HG02678 (cell line): ENCODE measurements around the gene VWA5A.

ENCODE experiments used
- ATAC-seq: cut with Tn5 transposase; IDR thresholded peaks from one replicate; pipeline ENCODE4 v1.9.1; 2021; ENCODE audit warnings: mild to moderate bottlenecking, moderate library complexity; ENCODE audit not compliant: unreplicated experiment

The VWA5A gene, protein sequence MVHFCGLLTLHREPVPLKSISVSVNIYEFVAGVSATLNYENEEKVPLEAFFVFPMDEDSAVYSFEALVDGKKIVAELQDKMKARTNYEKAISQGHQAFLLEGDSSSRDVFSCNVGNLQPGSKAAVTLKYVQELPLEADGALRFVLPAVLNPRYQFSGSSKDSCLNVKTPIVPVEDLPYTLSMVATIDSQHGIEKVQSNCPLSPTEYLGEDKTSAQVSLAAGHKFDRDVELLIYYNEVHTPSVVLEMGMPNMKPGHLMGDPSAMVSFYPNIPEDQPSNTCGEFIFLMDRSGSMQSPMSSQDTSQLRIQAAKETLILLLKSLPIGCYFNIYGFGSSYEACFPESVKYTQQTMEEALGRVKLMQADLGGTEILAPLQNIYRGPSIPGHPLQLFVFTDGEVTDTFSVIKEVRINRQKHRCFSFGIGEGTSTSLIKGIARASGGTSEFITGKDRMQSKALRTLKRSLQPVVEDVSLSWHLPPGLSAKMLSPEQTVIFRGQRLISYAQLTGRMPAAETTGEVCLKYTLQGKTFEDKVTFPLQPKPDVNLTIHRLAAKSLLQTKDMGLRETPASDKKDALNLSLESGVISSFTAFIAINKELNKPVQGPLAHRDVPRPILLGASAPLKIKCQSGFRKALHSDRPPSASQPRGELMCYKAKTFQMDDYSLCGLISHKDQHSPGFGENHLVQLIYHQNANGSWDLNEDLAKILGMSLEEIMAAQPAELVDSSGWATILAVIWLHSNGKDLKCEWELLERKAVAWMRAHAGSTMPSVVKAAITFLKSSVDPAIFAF

DNA sequence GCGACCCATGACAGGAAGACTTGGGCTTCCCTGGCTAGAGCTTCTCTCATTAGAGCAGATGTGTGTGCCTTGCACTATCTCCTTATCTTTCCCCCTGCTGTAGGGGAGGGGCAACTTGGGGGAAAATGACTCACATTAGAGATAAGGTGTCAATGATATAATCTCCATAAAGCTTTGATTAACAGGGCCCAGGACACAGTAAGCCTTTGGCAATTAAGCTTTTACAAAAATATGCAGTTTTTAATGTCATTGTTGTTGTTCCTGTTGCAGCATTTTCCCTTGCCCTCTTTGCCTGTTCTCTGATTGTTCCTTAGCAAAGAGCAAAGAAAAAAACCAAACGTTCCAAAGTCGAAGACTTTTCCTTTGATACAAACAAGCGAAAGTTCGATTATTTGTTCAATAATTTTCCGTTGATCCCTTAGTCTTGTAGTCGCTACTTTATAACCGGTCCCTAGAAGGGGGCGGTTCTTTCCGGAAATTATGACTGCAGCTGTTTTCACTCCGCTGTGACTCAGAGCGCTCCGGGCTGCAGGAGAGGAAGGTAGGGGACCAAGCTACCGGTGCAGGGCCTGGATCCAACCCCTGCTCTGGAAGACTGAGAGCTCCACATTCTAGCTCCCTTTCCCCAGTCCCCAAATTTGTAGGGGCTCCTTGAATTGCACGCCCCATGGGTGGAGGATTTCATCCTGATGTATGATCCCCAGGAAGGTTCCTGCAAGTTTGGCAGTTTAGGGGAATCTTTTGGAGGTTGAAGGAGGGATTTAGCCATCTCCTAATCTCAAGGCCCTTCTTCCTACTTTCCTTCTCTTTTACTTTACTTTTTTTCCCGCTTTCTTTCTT is at the start of gene VWA5A:
VWA5A (plus strand) TSS at position 509 of the 840 bp plus-strand sequence. CDS start 2,062 bp downstream, outside the sequence.
- ATAC-seq, result peak; percentile 100

DNA sequence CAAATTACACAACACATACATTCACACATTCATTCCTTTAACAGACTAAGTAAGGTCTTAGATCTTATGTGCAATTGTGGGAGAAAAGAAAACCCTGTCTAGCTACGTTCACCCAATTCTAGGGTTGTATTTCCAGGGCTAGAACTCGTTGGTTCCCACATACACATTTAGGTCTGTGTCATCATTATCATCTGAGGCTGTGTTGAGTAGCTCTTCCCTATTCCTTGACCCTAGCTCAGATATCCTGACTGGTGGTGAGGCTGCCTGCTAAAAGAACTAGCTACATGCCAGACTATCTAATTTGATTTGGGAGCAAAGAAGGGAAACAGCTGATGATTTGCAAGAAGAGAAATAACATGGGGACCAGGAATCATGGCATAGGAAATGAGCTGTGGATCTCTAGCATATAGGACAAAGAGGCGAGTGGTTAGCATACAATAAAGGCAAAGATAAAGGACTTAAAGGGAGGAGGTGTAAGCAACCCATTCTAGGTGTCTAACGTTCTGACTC is 46.6 kb upstream of the VWA5A start:
- no peak for ATAC-seq

DNA sequence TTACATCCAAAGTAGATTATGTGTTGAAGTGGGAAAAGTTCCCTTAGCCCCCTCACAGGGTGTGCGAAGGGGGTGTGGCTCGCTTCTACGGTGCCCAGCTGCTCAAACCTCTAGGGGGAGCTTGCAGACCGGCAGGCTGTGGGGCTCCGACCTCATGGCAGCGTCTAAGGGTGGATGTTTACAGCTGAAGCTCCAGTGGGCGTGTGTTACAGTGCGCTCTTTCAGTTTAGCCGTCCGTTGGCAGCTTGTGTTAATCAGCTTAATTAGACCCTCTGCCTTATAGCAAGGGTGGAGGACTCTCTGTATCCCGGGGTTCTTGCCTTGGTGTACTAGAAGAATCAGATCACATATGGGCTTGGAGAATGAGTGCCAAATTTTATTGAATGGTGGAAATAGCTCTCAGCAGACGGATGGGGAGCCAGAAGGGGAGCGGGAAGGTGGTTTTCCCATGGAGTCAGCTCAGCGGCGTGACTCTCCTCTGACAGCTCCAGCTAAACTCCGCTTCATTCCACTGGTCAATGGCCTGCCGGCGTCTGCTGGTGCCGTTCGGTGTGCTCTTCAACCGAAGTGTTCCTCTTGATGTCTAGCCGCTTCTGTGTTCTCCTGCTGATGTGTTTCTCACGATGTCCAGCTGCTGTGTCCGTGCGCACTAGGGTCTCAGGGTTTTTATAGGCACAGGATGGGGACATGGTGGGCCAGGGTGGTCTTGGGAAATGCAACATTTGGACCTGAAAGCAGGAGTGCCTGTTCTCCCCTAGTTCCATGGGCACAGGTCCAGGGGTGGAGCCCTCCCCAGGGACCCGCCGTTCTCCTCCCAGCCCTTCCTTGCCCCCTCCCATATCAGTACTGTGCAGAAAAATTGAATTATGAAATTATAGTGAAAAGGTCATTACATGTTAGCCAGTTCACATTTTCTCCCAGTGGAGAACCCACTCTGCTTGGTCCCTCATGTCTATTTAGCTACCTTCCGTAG is 45.5 kb upstream of the VWA5A start:
- ATAC-seq, result peak; percentile 80

DNA sequence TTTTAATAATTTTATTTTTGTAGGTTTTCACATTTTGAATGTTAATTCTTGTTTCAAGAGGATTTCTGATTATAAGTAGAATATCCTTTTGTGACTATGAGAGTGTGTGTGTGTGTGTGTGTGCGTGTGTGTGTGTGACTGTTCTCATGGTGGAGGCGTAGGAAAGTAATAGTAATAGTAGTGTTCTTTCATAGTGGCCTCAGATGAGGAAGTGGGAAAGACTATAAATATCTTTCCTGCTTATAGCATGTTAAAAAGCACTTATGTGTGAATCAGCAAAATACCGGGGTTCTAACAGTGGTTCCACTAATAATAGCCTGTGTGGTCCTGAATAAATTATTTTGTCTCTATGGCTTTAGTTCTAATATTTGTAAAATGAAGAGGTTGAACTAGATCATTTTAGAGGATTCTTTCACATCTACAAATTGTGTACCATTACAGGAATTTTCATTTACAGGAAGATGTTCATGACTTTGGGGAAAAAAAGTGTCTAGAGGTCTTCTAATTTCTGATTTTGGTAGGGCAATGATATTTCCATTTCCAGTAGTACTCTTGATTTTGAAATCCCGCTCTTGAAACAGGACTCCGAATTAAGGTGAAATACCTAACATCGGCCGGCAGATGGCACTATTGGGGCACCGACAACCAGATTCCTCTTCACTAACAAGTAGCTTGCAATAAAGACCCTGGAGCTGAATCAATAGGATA is 44.2 kb upstream of the VWA5A start:
- ATAC-seq, result peak; percentile 78

DNA sequence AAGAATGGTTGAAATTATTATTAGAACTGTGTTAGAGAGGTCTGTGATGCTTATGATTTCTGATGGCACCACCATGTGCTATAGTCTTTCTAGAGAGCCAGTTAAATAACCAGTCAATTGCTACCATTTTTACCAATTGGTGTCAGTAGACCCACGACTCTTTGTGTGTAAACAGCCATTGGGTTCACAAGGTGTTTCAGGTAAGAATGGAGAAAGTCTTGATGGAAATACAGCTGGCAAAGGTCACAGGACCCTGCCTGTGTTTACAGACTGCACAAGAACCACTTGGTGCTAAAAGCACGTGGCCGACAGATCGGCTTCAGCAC is 43.7 kb upstream of the VWA5A start:
- no peak for ATAC-seq

DNA sequence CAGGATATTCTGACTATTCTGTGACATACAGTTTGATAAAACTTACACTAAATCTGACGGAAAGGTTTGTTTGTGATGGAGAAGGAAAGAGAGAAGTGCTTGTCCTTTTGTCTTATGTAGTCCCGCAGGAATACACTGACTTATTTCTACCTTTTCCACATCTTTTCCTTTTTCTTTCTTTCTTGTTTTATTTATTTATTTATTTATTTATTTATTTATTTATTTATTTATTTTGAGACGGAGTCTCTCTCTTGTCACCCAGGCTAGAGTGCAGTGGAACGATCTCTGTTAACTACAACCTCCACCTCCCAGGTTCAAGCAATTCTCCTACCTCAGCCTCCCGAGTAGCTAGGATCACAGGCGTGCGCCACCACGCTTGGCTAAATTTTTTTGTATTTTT is 43.1 kb upstream of the VWA5A start:
- no peak for ATAC-seq

DNA sequence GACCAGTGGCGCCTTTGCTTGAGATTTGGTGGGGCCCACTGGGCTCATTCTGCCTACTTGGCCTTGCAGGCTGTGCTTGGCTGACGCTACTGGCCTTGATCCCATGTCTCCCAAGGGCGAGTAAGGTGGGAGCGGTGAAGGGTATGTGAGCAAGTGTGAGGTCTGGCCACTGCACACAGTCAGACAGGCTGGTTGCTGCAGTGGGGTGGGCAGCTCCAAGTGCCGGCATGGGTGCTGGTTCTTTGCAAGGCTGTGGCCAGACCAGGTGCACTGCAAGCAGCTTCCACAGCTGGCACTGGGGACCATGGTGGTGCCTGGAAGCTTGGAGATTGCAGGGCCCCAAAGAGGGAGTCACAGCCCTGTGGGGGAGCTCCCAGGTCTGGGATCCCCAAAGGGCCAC is 40.7 kb upstream of the VWA5A start:
- no peak for ATAC-seq

DNA sequence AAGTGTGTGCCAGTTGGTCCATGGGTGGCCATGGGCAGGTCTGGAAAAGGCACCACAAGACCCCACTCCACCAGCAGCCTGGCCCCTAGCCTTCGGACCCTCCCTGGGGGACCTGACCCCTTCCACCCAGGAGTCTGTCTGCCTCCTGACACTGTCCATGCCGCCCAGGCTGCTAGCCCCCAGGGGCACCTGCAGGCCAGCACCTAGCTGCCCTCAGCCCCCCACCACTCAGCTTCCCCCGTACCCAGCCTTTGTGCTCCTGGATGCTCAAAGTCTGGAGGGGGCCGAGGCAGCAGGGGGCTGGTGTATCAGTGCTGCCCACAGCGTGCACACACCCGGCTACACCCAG is 39.8 kb upstream of the VWA5A start:
- no peak for ATAC-seq

DNA sequence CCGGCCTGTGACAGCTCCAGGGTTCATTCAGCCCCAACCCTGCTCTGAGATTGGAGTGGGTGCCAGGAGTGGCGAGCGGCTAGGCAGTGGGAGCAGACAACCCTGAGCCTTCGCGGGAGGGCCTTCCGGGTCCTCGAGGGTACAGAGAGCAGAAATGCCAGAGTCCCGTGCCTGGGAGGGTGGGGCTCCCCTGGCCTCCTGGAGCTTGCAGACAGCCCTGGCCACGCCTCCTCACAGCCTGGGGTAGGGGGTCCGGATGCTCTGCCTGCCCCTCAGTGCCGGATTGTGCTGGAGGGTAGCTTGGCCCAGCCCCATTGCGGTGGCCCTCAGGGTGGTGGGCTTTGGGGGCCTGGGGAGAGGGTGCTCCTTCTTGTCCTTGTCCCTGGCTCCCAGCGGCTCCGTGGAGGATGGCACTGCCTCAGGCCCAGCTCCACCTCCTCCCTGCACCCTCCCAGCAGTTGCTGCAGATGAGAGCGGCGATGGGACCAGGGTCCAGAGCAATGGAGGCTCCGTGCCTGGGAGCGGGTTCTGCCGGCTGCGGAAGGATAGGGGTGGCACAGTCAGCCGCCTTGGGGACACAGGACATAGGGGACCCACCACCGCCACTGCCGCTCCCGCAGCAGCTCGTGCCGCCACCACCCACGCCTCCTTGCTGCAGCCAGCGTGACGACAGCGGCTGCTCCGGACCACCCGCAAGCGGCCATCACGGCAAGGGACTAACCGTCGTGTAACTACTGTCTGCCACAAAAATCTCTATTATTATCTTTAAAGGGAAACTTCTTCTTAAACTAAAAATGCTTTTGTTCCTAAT is 39.2 kb upstream of the VWA5A start:
- peak; percentile 68 for ATAC-seq

DNA sequence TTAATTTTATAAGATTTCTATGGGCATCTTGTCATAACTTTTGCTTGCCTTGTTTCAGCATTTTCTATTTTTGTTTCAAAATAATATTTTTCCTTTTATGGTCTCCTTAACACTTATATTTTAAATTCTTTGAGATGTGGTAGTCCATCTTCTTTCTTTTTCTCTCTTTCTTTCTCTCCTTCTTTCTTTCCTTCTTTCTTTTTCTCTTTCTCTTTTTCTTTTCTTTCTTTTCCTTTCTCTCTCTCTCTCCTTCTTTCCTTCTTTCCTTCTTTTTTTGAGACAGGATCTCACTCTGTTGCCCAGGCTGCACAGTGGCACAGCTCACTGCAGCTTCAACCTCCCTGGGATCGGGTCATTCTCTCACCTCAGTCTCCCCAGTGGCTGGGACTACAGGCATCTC is 38.0 kb upstream of the VWA5A start:
- no peak for ATAC-seq

DNA sequence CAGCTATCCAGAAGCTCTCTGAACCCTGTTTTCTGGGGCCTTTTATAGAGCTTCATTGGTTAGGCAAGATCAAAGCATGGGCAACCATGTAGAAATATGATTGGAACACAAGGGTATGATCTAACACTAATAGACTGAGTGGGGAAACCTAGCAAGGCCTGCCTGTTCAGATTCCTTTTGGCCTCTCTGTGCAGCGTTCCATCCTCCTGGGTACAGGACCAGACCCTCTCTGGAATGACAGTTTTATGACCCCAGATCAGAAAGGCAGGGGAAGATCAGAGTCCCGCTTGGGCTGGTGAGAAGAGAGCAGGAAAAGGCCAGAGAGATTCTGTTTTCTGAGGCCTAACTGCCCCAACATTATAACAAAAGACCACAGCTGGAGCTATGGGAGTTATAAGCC is 36.7 kb upstream of the VWA5A start:
- ATAC-seq, result no peak

DNA sequence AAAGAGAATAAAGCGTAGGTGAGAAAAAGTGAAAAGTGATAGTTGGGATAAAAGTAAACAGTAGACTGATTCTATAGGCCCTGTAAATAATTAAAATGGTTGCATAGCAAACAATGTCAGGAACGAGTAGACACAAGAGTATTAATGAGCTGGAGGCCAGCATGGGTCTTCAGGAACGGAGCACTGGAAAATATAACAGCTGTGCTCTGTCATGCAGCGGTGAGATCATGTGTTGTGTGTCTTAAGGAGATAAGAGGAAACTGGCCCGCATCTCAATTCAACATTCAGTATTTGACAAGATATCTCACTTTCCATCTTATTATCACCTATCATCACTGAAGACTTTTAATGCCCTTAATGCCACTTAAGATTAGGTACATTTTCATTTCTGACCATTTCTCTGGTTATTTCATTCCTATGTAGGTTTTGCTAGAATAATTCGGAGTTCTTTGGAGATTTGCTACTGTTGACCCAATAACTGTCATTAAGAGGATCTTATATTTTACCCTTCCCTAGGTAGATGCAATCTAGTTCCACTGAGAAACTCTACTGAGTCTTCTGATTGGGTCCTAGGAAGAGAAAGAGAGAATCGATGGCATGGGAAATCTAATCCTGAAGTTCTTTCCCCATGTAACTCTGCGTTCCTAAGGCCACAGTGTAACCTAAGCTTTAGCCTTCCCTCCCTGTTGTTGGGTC is 35.5 kb upstream of the VWA5A start:
- no peak for ATAC-seq

DNA sequence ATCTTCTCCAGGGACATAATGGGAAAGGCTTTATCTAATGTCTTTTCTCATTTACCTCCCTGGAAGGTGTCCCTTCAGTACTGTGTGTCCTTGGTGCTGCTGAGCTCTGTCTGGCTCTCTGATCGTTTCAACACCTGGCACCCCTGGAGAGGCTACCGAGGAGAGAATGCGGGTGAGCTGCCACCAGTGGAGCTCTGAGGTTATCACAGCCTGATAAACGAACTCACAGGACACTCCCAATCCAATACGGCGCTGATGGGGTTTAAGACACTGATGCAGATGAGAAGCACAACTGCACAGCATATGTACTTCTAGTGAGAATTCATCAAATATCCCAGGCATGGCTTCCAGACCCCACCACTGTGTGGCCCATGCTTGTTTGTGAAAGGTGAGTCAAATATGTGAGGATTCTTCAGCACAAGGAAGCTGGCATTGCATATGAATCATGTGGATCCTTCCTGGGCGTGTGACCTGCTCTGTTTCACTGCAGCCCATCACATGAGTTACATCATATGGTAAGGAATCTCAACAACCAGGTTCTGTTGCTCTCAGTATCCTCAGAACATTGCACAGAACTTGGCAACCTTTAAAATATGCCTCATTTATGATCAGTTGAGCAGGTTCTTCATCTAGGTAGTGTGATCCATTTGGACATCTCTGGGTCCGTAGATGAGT is 34.8 kb upstream of the VWA5A start:
- no peak for ATAC-seq

DNA sequence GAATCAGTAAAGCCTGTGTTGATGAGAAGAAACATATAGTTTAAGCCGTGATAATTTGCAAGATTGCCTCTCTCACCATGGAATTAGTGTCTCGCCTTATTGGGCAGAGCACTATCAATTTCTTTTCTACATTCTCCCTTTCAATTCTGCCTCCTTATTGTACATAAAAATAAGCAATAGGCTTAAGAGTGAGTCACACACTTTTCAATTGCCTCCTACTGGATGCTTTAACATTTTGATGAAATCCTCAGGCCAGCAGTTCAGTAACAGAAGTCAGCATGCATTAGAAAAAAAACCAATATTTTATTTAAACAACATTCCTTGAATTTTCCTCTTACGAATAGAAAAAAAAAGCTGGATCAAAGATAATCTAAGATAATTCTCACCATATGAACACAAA is 33.8 kb upstream of the VWA5A start:
- no peak for ATAC-seq

DNA sequence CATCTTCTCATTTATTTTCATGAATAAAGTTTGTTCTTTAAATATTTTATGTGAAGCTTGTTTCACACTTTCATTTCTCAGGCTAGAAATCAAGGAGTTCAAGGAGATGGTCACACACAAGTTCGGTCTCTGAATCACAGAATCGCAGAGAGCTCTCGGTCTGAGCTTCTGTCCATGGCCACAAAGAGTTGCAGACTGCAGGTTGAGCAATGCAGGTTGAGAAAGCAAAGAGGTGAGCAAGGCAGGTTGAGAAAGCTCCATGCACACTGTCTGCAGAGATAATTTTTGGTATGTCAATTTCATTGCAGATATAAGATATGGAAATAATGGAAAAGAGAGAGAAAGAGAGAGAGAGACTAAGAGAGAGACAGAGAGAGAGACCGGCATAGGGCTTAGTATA is 32.9 kb upstream of the VWA5A start:
- no peak for ATAC-seq

DNA sequence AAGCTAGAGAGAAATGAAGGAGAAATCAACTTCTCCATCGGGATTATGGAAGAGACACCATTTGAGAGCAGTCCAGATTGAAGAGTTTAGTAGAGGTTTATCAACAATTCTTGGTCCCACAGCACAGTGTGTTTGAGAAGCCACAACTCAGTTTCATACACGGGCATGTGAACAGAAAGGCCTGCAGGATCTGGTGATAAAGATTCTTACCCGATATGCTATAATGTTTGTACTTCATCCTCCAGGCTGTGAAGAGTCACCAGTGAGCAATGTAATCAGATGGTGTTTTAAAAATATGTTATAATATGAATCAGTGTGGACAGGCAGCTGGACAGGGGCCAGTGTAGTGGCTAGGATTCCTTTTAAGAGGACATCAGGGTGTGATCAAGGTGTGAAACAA is 29.7 kb upstream of the VWA5A start:
- ATAC-seq, result no peak

DNA sequence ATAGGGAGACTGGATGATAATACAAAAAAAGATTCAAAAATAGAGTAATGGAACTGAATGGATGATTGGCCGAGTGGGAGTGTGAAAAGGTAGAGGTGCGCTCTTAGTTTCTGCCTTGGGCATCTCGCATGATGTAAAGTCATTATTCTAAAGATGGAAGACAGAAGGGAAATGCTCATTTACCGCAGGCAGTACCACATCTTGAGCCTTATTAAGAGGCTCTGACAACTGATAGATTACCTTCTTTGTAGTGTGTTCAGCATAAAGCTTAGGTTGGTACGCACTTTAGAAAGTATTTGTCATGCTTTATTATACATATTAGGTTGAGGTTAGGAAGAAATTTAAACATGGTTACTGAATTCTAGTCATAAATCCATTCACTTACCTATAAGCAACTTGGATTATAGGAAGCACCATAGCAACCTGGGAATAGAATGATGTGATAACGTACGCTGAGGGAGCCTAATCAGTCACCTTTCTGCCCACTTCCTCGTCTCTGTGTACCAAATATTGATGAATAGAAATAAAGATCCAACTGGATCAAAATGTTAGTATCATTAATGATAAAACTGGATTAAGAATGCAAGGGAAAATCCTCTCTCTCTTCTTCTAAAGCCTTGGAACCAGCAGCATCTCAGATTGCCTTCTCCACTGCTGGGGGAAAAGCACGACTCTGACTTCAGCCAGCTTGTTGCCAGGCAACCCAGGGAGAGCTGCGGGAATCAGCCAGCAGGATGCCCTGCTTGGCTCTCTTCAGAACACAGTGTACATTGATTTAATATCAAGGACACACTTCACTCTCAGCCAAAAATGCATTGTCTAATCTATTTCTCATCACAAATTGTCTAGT is 29.0 kb upstream of the VWA5A start:
- ATAC-seq, result no peak
